Raji (cell line): ENCODE results near the gene PLEKHA1.

Source experiments
- POLR2A ChIP-seq: IDR thresholded peaks from 2 replicates; pipeline ENCODE4 v1.6.1; 2011; ENCODE audit warnings: low read depth, low read length, control low read depth; ENCODE audit not compliant: insufficient read depth

Gene PLEKHA1

GRCh38 chr10:122455376-122456079 lies 81.0 kb downstream of the PLEKHA1 start:
- TF ChIP-seq POLR2A: no peak

GRCh38 chr10:122457934-122458333 lies 83.4 kb downstream of the PLEKHA1 start:
- TF ChIP-seq POLR2A: no peak

- TF ChIP-seq POLR2A: no peak
Measured at GRCh38 chr10:122458693-122459092, 84.2 kb downstream of the PLEKHA1 start.

- TF ChIP-seq POLR2A: no peak
Measured at GRCh38 chr10:122459561-122460273, 85.2 kb downstream of the PLEKHA1 start.

GRCh38 chr10:122460891-122461293 lies 86.4 kb downstream of the PLEKHA1 start:
- TF ChIP-seq POLR2A: no peak

- no peak for TF ChIP-seq POLR2A
Measured at GRCh38 chr10:122461367-122461728, 86.8 kb downstream of the PLEKHA1 start, which contains the start of gene HTRA1. Gene HTRA1 (plus strand): TSS chr10:122461553. CDS start chr10:122461653, 100 bp downstream.

GRCh38 chr10:122461729-122462532 lies 87.4 kb downstream of the PLEKHA1 start:
- no peak for TF ChIP-seq POLR2A

- no peak for TF ChIP-seq POLR2A
Measured at GRCh38 chr10:122462533-122463465, 88.3 kb downstream of the PLEKHA1 start.

- TF ChIP-seq POLR2A: no peak
Measured at GRCh38 chr10:122463466-122464249, 89.2 kb downstream of the PLEKHA1 start.

GRCh38 chr10:122464250-122464510 lies 89.7 kb downstream of the PLEKHA1 start:
- TF ChIP-seq POLR2A: no peak

- no peak for TF ChIP-seq POLR2A
Measured at GRCh38 chr10:122464586-122464985, 90.1 kb downstream of the PLEKHA1 start.

GRCh38 chr10:122465401-122466040 lies 91.0 kb downstream of the PLEKHA1 start:
- no peak for TF ChIP-seq POLR2A

GRCh38 chr10:122466951-122467381 lies 92.5 kb downstream of the PLEKHA1 start:
- no peak for TF ChIP-seq POLR2A

GRCh38 chr10:122467701-122468100 lies 93.2 kb downstream of the PLEKHA1 start:
- TF ChIP-seq POLR2A: no peak
